GM12872 (cell line): ENCODE measurements around the gene PLA2G2F.
A peak's percentile ranks its signal among the peaks of the same experiment; 100 is the strongest.

Experiments used
- TF ChIP-seq, protein P1 (sequence below): IDR thresholded peaks from 3 replicates; pipeline ENCODE4 v1.5.1; 2011; ENCODE audit warnings: low read depth, mild to moderate bottlenecking, low read length, moderate library complexity; ENCODE audit not compliant: insufficient read depth

The PLA2G2F gene

DNA sequence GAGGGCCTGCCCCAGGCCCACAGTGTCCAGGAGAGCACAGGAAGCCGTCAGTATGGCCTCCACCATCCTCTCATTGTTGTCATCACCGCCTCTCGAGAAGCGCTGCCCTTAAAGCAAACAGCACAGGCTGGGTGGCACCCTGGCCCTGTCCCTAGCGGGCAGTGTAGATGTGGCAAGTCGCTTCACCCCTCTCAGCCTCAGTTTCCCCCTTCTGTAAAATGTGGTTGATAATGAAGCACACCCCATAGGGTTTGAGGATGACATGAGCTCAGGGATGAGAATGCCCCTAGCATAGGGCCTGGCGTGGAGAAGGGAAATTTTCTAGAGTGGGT is 13.4 kb downstream of the PLA2G2F start:
- TF ChIP-seq, protein P1, sequence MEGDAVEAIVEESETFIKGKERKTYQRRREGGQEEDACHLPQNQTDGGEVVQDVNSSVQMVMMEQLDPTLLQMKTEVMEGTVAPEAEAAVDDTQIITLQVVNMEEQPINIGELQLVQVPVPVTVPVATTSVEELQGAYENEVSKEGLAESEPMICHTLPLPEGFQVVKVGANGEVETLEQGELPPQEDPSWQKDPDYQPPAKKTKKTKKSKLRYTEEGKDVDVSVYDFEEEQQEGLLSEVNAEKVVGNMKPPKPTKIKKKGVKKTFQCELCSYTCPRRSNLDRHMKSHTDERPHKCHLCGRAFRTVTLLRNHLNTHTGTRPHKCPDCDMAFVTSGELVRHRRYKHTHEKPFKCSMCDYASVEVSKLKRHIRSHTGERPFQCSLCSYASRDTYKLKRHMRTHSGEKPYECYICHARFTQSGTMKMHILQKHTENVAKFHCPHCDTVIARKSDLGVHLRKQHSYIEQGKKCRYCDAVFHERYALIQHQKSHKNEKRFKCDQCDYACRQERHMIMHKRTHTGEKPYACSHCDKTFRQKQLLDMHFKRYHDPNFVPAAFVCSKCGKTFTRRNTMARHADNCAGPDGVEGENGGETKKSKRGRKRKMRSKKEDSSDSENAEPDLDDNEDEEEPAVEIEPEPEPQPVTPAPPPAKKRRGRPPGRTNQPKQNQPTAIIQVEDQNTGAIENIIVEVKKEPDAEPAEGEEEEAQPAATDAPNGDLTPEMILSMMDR = no peak

DNA sequence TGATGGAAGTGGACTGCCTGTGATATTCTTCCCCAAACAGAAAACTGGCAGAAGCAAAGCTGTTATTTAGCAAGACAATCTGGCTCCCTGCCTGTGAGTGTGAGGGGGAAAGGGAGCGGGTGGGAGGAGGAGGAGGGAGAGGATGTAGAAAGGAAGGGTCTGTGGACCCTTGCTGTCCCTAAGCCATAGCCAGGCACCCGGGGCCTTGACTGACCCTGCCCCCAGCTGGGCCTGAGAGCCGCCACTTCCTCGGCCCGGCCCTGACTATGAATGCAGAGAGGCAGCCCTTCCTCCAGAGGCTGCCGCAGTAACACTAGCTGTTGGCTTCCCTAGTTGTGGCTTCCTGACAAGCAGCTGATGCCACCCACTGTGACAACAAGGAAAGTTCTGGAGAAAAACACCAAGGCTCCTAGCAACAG is 13.9 kb downstream of the PLA2G2F start:
- TF ChIP-seq, protein P1 = no peak

DNA sequence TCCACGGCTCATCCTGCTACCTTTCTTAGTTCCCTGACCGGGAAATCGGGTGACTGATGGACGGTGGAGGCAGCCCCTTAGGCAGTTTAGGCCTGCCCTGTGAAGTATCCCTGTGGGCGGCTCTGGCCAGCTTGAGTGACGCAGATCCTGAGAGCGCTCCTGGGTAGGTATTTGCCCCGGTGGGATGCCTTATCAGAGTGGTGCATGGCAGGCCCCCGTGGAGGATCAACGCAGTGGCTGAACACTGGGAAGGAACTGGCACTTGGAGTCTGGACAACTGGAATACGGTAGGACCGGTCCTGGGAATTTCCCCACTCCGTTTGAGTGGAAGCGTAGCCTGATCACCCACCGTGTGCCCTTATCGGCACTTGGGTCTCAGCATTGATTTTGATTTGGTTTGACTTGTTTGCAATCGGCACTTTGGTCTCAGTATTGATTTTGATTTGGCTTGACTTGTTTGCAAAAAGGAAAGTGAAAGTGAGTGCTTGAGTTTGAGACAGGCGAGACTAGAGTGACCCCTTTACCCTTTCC is 15.2 kb downstream of the PLA2G2F start:
- TF ChIP-seq, protein P1 = no peak

DNA sequence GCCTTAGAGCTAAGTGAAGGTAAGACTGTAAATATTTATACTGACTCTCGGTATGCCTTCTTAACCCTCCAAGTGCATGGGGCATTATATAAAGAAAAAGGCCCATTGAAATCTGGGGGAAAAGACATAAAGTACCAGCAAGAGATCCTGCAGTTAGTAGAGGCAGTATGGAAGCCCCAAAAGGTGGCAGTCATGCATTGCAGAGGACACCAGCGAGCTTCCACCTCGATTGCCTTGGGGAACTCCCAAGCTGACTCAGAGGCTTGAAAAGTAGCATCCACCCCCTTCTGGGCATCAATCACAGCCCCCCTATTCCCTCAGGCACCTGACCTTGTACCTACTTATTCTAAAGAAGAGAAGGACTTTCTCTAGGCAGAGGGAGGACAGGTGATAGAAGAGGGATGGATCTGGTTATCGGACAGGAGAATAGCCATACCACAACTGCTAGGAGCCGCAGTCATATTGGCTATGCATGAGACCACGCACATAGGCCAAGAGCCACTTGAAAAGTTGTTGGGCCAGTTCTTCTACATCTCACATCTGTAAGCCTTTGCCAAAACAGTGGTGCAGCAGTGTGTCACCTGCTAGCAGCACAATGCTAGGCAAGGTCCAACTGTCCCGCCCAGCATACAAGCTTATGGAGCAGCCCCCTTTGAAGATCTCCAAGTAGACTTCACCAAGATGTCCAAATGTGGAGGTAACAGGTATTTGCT is 19.4 kb downstream of the PLA2G2F start:
- TF ChIP-seq, protein P1 = no peak

DNA sequence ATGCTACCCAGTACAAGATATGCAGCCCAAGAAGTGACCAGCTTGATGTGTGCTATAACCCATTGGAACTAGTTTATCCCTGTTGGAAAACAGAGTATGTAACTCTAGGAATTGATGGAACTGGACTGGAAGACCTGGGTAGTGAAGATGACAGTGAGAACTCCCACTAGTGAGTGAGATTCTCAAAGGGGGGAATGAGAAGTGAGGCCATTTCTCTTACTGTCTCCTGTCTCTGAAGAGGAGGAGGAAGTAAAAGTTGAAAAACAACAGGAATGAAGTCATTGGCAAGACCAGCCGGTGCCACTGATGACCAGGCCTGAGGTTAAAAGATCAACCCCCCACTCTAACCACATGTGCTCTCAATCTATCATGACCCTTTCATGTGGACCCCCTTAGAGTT is 20.9 kb downstream of the PLA2G2F start:
- TF ChIP-seq, protein P1 = no peak

DNA sequence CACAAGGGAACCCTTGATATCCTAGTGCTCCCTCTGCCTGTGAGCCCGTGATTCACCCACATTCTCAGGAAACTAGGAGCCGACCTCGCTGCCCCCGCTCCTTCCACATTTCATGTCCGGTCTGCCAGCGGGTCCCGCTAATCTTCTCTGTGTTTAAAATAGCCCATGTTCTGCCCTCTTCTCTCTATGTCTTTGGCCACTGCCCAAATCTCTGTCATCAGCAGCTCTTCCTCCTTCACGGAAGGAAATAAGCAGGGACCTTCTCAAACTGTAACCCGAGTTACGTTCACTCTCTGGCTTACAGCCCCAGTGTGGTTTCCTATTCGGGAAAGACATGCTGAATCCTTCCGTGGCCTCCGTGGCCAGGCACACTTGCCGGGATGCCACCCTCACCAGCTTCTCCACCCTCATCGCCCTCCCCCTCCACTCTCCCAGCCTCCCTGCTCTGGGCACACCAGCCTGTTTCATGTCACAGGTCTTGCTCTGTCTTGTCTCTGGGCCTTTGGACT is 25.6 kb downstream of the PLA2G2F start:
- TF ChIP-seq, protein P1 = no peak

DNA sequence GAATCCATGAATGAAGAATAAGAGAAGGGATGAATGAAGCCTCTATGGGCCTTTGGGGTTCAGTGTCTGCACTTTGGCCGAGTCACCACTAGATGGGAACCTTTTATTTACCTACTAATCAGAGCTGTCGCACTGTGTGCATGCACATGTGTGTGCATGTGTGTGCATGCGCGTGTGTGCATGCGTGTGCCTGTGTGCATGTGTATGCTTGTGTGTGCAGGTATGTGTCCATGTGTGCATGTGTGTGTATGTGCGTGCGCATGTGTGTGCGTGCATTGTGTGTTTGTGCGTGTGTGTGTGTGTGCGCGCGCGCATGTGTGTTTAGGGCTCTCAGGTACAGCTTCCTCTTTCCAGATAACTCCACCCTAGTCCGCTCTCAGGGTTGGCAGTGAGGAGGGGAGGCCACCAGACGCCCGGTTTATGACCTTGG is 26.4 kb downstream of the PLA2G2F start:
- TF ChIP-seq, protein P1 = peak; percentile 63
